NCI-H2196 (cell line): ENCODE results near the gene IGIP.

Source experiments
- DNase-seq: peaks from one replicate; lab custom pipeline; 2025; ENCODE audit not compliant: unreplicated experiment; lab: John Stamatoyannopoulos, UW

The IGIP gene

GRCh38 chr5:140125637-140126036 lies at the start of gene IGIP:
IGIP (plus strand) TSS chr5:140125937; CDS start chr5:140128477, 2,540 bp downstream.
- no peak for DNase-seq

GRCh38 chr5:140076142-140076541 lies 49.6 kb upstream of the IGIP start:
- DNase-seq = no peak

- no peak for DNase-seq
Observed at GRCh38 chr5:140076788-140077187, 48.9 kb upstream of the IGIP start.

- no peak for DNase-seq
Observed at GRCh38 chr5:140083120-140083519, 42.6 kb upstream of the IGIP start.

- no peak for DNase-seq
Observed at GRCh38 chr5:140083650-140084049, 42.1 kb upstream of the IGIP start.

- no peak for DNase-seq
Observed at GRCh38 chr5:140084541-140084940, 41.2 kb upstream of the IGIP start.

- DNase-seq = no peak
Observed at GRCh38 chr5:140090251-140090650, 35.5 kb upstream of the IGIP start.

- no peak for DNase-seq
Observed at GRCh38 chr5:140093179-140093578, 32.6 kb upstream of the IGIP start.

- no peak for DNase-seq
Observed at GRCh38 chr5:140093866-140094265, 31.9 kb upstream of the IGIP start.

GRCh38 chr5:140094889-140095288 lies 30.8 kb upstream of the IGIP start:
- no peak for DNase-seq

GRCh38 chr5:140101179-140101578 lies 24.6 kb upstream of the IGIP start:
- no peak for DNase-seq

- no peak for DNase-seq
Observed at GRCh38 chr5:140103154-140103553, 22.6 kb upstream of the IGIP start.

GRCh38 chr5:140104100-140104499 lies 21.6 kb upstream of the IGIP start:
- DNase-seq = no peak

GRCh38 chr5:140106101-140106500 lies 19.6 kb upstream of the IGIP start:
- DNase-seq = no peak

- DNase-seq = no peak
Observed at GRCh38 chr5:140106805-140107311, 18.9 kb upstream of the IGIP start.

- peak; percentile 92 for DNase-seq
Observed at GRCh38 chr5:140107312-140108092, 18.2 kb upstream of the IGIP start.

- no peak for DNase-seq
Observed at GRCh38 chr5:140108093-140109017, 17.4 kb upstream of the IGIP start.

GRCh38 chr5:140109018-140109758 lies 16.5 kb upstream of the IGIP start:
- DNase-seq = no peak

- DNase-seq = no peak
Observed at GRCh38 chr5:140109759-140110645, 15.7 kb upstream of the IGIP start.

GRCh38 chr5:140110646-140110957 lies 15.1 kb upstream of the IGIP start:
- DNase-seq = no peak
